GM21786 (cell line): ENCODE measurements around the gene ZNF90.
"Not testable (repeated sequence)": the region's sequence is repeated elsewhere in the genome, so short reads cannot be mapped to it uniquely, and the experiment has no call there.

Source experiments
- ATAC-seq: cut with Tn5 transposase; IDR thresholded peaks from one replicate; pipeline ENCODE4 v1.9.1; 2021; ENCODE audit not compliant: unreplicated experiment

The ZNF90 gene

DNA sequence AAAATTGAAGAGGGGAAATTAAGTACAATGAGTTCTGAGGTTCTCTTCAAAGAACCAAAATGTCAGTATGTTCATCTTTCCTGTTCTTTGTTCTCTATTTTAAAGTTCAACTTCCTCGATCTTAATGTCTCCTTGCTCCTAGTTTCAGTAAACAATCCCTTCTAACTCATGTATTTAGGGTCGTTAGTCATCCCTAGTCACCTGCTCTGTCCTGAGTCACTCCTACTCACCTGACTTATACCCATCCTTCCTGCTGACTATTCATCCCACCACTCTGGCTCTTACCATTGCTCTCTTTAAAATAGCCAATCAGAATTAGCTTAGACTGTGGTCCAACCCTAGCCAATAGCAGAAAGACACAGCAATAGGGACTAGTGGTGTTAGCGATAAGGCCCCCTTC, 24.3 kb downstream of the ZNF90 start:
- ATAC-seq = no peak

DNA sequence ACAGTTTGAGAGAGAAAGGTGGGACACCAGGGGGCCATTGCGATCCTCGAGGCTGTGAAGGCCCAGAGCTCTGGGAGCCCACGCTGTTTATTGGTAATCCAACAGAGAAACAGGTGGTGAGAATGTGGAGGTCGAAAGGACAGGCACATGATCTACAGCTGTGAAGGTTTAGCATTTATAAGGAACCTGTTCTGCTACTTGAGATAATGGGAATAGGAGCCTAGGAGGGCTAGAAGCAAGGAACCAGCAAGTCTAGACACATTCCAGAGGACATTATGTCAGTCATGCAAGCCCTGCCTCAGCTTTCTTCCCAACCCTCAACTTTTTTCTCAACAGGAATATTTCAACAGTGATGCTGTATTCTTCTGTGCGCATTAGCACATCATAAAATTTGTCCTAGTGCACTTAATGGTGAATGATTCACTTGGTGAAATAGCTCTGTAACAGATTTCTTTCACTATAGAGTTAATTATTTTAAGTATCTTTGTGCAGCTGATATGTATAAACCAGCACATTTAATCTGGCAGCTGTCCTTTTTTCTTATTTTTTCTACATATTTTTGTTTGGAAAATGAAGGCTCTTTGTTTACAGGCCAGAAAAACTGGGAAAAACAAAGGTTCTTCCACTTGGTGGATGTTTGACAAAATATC, 25.4 kb downstream of the ZNF90 start:
- no peak for ATAC-seq

DNA sequence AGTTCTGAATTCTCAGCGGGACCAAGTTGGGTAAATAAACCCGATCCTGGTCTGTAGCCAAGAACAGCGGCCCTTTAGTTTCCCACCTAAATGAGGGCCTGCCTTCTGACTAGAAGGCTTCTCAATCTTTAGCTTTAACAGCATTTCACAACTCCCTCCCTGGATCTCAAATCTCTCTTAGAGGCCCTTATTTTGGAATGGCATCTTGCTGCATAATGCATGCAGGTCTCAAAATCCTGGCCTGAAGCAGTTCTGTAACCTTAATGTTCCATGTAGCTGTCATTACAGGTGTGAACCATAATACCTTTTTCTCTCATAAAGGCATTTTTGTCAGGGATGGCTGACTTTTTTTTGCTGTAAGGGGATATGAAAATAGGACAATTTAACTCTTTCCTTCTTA, 29.5 kb downstream of the ZNF90 start:
- no peak for ATAC-seq

DNA sequence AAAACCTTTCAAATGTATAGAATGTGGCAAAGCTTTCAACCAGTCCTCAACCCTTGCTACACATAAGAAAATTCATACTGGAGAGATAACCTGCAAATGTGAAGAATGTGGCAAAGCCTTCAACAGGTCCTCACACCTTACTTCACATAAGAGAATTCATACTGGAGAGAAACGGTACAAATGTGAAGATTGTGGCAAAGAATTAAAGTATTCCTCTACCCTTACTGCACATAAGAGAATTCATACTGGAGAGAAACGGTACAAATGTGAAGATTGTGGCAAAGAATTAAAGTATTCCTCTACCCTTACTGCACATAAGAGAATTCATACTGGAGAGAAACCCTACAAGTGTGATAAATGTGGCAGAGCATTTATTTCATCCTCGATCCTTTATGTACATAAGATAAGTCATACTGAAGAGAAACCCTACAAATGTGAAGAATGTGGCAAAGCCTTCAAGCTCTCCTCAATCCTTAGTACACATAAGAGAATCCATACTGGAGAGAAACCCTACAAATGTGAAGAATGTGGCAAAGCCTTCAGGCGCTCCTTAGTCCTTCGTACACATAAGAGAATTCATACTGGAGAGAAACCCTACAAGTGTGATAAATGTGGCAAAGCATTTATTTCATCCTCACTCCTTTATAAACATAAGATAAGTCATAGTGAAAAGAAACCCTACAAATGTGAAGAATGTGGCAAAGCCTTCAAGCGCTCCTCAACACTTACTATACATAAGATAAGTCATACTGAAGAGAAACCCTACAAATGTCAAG, 40.5 kb downstream of the ZNF90 start:
- not testable (repeated sequence) for ATAC-seq

DNA sequence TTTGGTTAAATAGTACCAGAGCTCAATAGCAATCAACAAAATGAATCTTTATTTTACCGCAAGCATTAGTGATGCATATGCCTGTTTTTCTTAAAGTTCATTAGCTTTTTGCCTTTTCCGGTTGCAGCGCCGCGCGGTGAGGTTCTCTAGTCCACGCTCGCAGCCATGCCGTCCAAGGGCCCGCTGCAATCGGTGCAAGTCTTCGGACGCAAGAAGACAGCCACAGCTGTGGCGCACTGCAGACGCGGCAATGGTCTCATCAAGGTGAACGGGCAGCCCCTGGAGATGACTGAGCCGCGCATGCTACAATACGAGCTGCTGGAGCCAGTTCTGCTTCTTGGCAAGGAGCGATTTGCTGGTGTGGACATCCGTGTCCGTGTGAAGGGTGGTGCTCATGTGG, 47.1 kb downstream of the ZNF90 start:
- ATAC-seq = no peak

DNA sequence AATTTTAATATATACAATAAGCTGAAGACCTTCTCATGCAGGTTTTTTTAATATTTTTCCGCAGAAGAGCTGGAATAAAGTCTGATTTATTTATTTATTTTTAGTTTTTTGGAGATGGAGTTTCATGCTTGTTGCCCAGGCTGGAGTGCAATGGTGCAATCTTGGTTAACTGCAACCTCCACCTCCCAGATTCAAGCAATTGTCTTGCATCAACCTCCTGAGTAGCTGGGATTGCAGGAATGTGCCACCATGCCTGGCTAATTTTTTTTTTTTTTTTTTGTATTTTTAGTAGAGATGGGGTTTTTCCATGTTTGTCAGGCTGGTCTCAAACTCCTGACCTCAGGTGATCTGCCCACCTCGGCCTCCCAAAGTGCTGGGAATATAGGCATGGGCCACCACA, 55.1 kb downstream of the ZNF90 start:
- not testable (repeated sequence) for ATAC-seq

DNA sequence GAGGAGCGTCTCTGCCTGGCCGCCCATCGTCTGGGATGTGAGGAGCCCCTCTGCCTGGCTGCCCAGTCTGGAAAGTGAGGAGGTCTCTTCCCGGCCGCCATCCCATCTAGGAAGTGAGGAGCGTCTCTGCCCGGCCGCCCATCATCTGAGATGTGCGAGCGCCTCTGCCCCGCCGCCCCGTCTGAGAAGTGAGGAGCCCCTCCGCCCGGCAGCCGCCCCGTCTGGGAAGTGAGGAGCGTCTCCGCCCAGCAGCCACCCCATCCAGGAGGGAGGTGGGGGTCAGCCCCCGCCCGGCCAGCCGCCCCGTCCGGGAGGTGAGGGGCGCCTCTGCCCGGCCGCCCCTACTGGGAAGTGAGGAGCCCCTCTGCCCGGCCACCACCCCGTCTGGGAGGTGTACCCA, 59.9 kb downstream of the ZNF90 start:
- ATAC-seq = not testable (repeated sequence)

DNA sequence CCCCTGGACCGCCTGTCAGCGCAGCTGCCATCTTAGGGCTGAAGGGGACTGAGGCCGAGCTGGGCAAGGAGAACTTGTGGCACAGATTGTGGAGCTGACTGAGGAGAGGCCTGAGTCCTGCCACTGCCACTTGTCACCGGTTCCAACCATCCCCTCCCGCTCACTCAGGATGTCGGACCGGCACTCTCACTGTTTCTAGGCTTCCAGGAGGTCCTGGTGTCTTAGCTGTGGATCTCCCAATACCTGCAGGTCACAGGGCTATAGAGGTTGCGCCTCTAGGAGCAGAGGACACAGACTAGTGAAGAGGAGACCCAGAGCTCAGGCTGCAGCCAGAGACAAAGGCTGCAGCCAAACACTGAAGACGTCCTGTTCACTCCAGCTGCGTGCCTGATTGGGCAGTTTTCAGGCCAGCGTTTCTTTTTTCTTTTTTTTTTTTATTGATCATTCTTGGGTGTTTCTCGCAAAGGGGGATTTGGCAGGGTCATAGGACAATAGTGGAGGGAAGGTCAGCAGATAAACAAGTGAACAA, 73.9 kb downstream of the ZNF90 start:
- ATAC-seq = no peak

DNA sequence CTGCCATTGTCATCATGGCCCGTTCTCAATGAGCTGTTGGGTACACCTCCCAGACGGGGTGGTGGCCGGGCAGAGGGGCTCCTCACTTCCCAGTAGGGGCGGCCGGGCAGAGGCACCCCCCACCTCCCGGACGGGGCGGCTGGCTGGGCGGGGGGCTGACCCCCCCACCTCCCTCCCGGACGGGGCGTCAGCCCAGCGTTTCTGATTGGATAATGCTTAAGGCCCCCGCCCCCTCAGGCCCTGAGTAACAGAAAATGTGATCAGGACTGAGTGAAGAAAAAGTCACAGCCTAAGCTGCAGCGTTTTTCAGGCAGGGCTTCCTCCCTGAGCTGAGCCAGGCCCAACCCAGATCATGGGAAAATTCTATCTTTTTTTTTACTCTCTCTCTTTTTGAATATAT, 74.7 kb downstream of the ZNF90 start:
- ATAC-seq = not testable (repeated sequence)

DNA sequence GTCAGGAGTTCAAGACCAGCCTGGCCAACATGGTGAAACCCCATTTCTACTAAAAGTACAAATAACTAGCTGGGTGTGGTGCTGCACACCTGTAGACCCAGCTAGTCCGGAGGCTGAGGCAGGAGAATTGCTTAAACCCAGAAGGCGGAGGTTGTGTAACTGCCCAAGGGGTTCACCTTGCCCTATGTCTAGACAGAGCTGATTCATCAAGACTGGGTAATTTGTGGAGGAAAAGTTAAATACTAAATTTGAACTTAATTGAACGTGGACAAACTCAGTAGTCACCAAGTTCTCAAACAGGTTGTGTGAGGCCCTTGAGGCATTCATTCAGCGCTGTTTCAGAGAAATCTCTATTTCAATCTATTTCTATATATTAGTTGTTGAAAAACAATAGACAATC, 75.5 kb downstream of the ZNF90 start:
- no peak for ATAC-seq

DNA sequence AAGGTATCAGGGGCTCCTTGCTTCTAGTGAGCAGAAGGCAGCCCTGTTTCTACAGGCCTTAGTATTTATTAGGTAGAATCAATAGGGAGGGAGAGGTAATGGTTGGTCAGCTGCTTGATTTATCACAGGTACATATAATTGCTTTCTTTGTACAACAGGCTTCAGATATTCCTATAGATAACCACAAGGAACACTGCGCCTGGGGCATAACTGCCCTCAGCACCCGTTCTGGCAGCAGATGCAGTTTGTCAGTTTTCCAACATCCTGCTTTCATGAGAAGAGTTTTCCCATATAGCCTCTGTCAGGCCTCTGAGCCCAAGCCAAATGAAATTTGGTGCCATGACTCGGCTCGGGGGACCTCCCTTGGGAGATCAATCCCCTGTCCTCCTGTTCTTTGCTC, 76.8 kb downstream of the ZNF90 start:
- ATAC-seq = no peak

DNA sequence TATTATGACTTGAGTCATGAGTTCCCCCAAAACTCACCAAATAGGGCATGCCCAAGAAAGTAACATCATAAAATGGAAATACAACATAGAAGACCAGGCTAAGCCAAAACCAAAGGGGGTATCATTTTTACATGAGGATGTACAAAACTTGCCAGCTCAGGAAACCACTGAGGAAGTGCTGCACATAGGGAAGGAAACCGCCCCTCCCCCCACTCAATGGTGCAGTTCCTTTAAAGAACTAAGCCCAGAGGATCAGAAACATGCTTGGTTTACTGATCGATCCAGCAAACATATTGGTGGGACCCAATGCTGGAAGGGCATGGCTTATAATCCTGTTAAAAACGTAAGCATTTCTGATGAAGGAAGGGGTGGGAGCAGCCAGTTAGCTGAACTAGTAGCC, 85.0 kb downstream of the ZNF90 start:
- no peak for ATAC-seq

DNA sequence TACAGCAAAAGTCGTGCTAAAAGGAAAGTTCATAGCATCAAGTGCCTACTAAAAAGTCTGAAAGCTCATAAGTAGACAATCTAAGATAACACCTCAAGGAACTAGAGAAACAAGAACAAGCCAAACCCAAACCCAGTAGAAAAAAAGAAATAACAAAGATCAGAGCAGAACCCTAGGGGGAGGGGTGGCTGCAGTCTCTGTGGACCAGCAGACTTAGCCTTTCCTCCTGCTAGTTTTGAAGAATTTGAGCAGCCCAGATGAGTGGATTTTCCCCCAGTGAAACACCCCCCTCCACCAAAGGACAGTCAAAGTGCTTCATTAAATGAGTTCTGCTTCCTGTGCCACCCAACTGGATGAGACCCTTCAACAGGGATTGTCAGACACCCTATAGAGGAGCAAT, 86.7 kb downstream of the ZNF90 start:
- no peak for ATAC-seq

DNA sequence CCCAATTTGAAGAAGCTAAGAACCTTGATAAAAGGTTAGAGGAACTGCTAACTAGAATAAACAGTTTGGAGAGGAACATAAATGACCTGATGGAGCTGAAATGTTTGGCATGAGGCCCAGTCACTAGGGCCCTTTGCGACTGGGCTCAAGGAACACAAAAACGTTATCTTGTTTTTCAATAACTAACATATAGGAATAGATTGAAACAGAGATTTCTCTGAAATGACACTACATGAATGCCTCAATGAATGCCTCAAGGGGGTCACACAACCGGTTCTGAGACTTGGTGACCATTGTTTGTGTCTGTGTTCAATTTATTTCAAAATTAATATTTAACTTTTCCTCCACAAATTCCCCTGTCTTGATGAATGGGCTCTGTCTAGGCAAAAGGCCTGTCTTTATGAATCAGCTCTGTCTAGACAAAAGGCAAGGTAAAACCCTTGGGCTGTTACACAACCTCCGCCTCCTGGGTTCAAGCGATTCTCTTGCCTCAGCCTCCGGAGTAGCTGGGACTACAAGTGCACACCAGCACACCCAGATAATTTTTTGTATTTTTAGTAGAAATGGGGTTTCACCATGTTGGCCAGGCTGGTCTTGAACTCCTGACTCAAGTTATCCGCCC, 88.3 kb downstream of the ZNF90 start:
- ATAC-seq = no peak

DNA sequence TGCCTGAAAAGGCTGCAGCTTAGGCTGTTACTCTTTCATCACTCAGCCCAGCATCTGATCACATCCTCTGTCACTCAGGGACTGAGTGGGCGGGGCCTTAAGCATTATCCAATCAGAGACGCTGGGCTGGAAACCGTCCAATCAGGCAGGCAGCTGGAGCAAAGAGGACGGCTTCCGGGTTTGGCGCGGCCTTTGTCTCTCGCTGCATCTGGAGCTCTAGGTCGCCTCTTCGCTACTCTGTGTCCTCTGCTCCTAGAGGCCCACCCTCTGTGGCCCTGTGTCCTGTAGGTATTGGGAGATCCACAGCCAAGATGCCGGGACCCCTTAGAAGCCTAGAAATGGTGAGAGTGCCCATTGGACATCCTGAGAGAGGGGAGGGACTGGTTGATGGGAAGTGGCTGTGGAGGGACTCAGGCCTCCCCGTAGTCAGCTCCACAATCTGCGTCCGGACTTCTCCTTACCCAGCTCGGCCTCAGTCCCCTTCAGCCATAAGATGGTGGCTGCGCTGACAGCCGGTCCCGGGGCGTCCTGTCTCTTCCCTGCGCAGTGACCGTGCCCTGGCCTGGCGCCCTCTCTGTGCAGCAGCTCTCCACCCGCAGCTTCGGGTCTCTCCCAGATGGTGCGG, 89.3 kb downstream of the ZNF90 start, which contains the start of gene ZNF486:
ZNF486 (plus strand) TSS at position 195 of the 625 bp plus-strand sequence; CDS start at position 312, 117 bp downstream.
- peak; percentile 93 for ATAC-seq

DNA sequence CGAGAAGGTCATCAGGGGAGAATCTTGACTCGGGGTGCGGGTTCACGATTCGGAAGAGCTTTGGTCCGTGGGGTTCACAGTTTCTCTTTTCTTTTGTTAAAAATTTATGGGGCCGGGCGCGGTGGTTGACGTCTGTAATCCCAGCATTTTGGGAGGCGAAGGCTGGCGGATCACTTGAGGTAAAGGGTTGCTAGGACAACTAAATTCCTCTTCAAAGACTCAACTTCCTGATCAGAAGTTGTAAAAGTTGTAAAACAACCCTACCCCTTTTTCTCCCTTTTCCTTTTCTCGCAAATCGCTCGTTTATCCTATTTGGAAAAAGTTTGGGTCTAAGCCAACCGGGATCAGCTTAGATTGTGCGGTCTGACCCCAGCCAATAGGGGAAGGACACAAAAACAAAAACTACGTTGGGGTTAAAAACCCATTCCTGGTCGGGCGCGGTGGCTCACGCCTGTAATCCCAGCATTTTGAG, 89.9 kb downstream of the ZNF90 start:
- no peak for ATAC-seq
